IPS-18c (cell line): Measurements from ENCODE around the gene TUBGCP5.
"Not testable (repeated sequence)": the region's sequence is repeated elsewhere in the genome, so short reads cannot be mapped to it uniquely, and the experiment has no call there.

ENCODE experiments used
- H3K4me3 ChIP-seq: 2 replicates; pipeline ENCODE4 v1.7.0; 2013; ENCODE audit warnings: low read depth, mild to moderate bottlenecking, low read length, moderate library complexity; ENCODE audit not compliant: insufficient read depth
- H3K9me3 ChIP-seq: one replicate; pipeline ENCODE4 v1.6.1; 2013; ENCODE audit warnings: mild to moderate bottlenecking, low read length, moderate library complexity; ENCODE audit not compliant: control insufficient read depth, insufficient read depth

The TUBGCP5 gene

DNA sequence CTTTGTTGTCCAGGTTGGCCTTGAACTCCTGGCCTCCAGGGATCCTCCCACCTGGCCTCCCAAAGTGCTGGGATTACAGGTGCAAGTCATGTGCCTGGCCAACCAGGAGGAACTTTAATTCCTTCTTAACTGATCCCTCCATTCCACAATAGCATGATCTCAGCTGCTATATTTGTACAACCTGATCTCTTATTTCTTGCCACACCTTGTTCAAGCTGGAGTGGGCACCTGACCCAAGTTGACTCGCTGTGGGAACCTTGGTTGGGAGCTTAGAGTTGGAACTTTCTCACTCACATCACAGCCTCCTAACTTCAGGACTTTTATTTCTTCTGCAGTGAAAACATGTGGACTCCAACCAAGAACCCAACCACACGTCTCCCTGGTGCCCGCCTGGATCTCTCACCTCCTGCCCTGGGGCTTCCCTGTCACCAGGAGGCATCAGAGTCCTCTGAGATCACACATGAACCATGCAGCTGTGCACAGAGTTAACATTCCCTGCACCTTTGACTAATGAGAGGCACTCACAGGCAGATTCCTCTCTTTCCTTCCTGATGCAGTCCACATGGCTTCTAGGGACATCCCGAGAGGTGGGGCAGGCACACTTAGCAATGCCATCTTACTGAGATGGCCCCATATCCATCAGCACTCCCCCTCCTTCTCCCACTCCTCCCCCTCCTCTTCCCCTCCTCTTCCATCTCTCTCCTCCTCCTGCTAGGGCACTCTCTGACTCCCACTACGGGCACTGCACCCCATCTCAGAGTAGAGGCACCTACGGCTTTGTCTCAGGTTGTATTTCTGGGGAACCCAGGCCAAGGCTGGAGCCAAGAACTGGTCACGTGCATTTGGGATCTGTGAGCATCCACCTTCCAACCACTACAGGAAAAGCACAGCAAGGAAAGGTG lies 49.5 kb downstream of the TUBGCP5 start:
- Histone ChIP-seq H3K4me3 (no peak overlapping the region), H3K9me3 (peaks cover 2% of the 10 kb centered on the region)

DNA sequence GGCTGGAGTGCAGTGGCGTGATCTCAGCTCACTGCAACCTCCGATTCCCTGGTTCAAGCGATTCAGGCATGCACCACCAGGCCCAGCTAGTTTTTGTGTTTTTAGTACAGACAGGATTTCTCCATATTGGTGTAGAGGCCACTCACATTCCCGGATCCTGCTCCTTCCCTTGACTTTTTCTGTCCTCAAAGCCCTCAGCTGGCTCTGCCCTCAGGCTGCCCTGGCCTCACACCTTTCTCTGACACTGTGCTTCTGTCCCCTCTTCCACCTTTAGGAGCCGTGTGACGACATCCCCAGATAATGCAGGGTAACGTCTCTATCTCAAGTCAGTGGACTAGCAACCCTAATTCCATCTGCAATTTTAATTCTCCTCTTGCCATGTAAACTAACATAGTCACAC lies 50.6 kb downstream of the TUBGCP5 start:
- H3K4me3 ChIP-seq: no peak overlapping the region
- peaks cover 2% of the 10 kb centered on the region for H3K9me3 ChIP-seq

DNA sequence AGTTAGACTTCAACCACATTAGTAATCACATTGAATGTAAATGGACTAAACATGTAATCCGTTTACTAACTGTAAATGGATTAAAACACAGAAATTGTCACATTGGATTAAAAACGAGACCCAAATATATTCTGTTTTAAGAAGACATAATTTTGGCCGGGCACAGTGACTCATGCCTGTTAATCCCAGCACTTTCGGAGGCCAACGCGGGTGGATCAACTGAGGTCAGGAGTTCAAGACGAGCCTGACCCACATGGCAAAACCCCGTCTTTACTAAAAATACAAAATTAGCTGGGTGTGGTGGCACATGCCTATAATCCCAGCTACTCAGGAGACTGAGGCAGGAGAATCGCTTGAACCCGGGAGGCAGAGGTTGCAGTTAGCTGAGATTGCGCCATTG lies 57.4 kb downstream of the TUBGCP5 start:
- H3K4me3 ChIP-seq, H3K9me3 ChIP-seq: not testable (repeated sequence)

DNA sequence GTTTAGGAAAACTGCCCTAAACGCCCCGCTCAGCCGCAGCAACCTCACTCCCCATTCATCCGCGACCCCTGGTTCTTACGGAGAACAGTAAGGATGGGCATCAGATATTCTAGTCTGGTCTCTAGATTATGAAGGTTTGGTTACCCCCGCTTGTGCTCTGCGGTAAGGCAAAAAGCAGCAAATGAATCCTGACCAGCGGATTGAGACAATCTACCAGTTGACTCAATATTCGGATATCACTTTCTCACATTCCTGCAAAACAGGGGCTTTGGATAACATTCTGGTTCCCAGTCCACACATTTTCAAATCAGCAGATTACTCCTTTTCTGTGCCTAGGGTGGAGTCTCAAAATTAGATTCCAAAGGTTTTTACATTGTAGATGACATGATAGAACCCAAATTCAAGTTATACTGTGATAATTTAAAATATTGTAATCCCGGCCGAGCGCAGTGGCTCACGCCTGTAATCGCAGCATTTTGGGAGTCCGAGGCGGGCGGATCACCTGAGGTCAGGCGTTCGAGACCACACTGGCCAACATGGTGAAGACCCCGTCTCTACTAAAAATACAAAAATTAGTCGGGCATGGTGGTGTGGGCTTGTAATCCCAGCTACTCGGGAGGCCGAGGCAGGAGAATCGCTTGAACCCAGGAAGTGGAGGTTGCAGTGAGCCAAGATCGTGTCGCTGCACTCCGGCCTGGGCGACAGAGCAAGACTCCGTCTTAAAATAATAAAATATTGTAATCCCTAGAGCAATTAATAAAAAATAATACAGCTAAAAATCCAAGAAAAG lies 58.1 kb downstream of the TUBGCP5 start:
- no peaks in the 10 kb centered on the region for H3K9me3 ChIP-seq
- H3K4me3 ChIP-seq: peak overlapping the region; percentile 91

DNA sequence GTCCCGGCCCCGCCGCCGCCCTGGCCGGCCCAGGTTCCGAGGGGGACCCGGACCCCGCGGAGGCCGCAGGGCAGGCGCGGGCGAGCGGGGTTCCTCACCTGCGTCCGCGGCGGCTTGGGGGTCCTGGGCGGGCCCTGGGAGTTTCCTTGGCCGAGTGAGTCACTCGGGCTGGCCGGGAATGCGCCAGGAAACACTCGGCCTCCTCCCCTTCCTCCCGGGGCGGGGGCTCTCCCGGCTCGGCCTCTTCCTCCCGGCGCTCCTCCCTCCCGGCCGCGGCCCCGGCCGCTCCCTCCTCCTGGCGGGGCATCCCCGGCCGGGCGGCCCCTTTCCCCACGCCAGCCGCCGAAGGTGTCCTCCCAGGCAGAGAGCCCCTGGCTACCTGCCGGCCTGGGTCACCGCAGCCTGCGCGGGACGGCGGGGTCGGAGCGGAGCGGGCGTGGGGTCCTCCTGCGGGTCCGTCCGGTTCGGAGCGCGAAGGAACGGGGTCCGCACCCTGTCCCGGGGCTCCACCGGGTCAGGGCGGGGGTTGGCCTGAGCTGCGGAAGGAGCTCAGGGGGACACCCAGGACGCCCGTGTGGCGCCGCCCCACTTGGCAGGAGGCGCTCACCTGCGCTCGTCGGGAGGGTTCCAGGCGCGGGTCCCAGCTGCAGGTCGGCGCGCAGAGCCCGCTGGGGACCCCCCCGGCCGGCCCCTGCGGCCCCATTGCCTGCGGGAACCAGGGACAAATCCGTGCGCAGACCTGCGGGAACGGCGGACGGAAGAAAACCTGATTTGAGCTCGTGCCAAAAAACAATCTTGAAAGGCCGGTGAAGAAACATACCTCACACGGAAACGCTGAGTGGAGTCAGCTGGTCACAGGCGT lies 58.9 kb downstream of the TUBGCP5 start, which contains the start of gene CYFIP1:
TSS of gene CYFIP1 (minus strand) at position 180 of the 862 bp plus-strand sequence. CDS start 33,083 bp downstream, outside the sequence.
- Histone ChIP-seq H3K9me3 (no peaks in the 10 kb centered on the region), H3K4me3 (peak within 1 kb of the TSS; percentile 91)

DNA sequence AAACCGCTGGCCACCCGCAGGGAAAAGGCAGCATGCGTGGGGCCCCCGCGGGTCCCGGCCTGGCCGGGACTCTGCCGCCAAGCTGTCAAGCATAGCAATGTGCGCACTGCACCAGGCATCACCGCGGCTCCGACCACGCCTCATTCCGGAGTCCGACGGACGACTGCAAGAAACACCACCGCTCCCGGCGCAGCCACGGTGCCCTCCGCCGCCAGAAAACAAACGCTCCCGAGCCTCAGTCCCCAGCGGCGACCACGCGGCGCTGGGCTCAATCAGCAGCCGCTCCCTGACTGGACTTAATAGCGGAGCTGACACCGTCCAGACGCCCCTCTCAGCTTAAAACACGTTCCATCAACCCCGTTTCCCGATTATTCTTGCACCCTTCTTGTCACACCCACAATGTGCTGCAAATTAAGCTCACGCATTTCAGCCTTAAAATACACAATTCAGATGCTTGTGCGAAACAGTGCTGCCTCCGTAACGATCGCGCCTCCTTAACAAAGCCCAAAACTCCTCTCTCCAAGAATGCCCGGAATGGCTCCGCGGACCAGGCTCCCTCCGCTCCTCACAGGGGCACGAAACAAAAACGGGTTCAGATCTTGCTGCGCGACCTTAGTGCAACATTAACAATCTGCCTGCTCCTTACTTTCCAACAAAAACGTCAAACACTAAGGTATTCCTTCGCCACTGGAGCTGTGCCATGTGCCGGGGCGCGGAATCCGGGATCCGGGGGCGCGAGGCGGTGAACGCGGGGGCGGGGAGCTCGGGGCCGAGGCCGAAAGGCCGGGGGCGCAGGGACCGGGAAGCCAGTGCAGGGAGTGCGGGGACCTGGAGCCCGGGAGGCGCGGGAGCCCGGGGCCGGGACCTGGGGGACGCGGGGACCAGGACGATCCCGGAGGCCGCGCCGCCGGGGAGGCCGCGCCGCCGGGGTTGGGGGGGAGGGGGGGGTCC lies 59.9 kb downstream of the TUBGCP5 start:
- Histone ChIP-seq H3K9me3 (no peaks in the 10 kb centered on the region), H3K4me3 (peak overlapping the region; percentile 91)

DNA sequence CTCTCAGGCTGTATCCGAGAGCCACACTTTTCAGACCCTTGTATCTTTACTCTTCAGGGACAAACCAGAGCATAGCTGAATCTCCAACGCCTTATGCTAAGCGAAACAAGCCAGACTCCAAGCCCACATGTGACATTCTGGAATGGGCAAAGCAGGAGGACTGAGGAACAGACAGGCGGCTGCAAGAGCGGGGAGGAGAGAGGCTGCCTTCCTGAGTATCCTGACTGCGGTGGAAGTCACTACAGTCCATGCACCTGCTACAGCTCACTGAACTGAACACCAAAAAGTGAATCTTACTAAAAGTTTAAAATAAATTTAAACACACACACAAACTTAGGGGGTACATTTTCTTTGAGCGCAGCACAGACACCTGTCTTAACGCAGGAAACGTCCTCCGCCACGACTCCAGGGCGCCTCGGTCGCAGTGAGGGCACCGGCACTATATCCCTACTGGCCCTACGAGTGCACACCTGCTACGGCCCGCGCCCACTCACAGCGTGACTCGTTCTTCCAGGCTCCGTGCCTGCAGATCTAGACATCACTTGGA lies 60.6 kb downstream of the TUBGCP5 start:
- peak overlapping the region; percentile 91 for H3K4me3 ChIP-seq
- H3K9me3 ChIP-seq: no peaks in the 10 kb centered on the region

DNA sequence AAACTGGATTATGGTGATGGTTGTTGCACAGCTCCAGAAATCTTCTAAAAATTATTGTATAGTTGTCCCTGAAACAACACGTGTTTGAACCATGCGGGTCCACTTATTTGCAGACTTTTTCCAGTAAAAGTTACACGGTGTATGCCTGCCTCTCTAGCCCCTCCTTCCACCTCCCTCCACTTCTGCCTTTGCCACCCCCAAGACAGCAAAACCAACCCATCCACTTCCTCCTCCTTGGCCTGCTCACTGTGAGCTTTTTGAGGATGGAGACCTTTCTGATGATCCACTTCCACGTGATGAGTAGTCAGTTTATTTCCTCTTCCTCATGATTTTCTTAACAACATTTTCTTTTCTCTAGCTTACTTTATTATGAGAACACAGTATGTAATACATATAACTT lies 64.6 kb downstream of the TUBGCP5 start:
- Histone ChIP-seq H3K9me3 (no peaks in the 10 kb centered on the region), H3K4me3 (no peak overlapping the region)

DNA sequence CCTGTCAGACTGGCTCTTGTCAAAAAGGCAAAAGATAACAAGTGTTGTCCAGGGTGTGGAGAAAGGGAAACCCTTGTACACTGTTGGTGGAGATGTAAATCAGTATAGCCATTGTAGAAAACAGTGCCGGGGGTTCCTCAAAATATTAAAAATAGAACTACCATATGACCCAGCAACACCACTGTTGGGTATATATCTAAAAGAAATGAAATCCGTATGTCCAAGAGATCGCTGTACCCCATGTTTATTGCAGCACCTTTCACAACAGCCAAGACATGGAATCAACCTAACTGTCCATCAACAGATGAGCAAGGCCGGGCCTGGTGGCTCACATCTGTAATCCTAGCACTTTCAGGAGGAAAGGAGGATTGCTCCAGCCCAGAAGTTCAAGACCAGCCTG lies 65.4 kb downstream of the TUBGCP5 start:
- Histone ChIP-seq H3K9me3 (no peaks in the 10 kb centered on the region), H3K4me3 (no peak overlapping the region)

DNA sequence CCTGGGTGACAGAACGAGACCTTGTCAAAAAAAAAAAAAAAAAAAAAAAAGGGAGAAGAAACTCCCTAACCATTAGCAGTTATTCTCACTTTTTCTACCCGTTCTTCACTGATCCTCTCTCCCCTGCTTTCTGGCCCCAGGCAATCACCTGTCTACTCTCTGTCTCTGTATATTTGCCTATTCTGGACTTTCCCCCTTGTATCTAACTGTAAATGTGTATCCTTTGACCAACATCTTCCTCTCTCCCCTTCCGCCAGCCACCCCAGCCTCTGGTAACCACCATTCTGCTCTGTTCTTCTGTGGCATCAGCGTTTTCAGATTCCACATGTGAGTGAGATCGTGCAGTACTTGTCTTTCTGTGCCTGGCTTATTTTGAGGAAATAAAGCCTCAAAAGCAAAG lies 66.1 kb downstream of the TUBGCP5 start:
- Histone ChIP-seq H3K4me3 (no peak overlapping the region), H3K9me3 (no peaks in the 10 kb centered on the region)

DNA sequence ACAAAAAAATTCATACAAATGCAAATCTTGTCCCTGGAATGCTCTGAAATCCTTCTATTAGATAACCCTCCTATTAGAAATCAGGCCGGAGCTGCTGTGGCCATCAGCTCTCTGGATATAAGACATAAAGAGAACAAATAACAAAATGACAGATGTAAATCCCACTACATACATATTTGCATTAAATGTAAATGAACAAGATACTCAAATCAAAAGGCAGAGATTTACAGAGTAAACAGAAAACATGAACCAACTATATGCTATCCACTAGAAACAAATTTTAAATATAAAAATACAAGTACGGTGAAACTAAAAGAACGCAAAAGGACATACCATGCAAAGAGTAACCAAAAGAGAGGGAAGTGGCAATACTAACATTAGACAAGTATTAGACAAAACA lies 69.9 kb downstream of the TUBGCP5 start:
- H3K9me3 ChIP-seq: no peaks in the 10 kb centered on the region
- H3K4me3 ChIP-seq: no peak overlapping the region

DNA sequence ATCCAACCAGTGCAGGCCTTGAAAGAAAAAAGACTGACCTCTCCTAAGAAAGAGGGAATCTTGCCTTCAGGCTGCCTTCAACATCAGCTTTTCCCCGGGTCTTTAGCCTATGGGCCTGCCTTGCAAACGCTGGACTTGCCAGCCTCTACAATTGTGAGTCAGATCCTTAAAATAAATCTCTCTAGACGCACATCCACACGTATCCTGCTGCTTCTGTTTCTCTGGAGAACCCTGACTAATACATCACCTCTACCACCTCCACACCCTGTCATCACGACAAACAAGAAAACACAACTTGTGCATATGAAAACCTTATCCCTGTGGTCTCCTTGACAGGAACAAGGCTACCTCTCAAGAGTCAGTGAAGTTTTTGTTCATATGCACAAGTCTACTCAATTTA lies 71.0 kb downstream of the TUBGCP5 start:
- Histone ChIP-seq H3K4me3 (no peak overlapping the region), H3K9me3 (no peaks in the 10 kb centered on the region)

DNA sequence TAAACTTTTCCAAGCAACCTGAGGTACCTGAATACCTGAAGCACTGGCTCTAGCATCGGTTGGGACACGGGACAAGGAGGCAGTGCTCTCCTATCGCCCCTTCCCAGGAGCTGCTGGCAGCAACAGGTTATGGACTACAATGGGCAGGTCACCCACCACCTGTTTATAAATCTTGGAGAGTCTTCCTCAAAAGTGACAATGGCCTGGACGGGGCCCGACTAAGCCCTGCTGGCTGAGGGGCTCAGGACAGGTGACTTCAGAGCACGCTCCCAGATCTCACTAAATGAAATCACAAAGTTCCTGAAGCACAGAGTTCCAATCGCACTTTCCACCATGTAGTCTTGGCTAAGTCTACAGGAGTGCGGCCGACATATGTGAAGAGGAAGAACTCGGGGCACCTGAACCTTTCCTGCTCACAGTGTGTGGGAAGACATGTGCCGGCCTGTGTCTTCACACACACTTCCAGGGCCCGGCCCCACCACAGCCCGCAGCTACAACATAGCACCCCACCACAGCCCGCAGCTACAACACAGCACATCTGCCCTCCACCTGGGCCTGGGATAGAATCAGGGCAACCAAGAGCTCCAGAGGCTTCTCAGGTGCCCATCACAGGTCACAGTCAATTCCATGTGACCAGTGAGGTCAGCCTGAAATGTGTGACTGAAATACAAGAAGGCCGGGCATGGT lies 72.1 kb downstream of the TUBGCP5 start:
- Histone ChIP-seq H3K4me3 (no peak overlapping the region), H3K9me3 (no peaks in the 10 kb centered on the region)

DNA sequence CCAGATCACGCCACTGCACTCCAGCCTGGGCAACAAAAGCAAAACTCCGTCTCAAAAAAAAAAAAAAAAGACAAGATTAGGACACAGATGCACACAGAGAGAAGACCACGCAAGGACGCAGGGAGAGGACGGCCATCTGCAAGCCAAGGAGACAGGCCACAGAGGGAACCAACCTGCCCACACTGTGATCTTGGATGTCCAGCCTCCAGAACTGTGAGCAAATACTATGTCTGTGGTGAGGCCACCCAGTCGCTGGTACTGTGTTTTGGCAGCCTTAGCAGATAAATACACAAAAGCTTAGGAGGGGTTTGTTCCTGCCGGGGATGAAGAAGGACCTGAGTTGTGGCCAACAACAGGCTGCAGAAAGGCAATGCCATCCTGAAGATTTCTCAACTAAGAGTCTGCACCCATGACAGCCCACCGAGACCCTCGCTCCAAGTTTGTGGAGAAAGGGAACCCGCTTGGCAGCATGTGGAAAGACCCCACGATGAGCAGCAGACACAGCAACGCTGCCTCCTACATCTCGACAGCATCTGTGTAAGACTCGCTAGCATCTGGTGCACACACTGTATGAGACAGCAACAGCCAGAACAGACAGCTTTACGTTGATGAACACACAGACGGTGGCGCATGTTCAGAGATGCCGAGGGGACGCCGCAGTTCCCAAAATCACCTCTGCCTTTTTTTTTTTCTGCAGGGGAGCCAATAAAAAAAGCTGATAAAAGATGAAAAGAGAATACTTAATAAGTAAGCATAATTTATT lies 72.9 kb downstream of the TUBGCP5 start:
- no peak overlapping the region for H3K4me3 ChIP-seq

DNA sequence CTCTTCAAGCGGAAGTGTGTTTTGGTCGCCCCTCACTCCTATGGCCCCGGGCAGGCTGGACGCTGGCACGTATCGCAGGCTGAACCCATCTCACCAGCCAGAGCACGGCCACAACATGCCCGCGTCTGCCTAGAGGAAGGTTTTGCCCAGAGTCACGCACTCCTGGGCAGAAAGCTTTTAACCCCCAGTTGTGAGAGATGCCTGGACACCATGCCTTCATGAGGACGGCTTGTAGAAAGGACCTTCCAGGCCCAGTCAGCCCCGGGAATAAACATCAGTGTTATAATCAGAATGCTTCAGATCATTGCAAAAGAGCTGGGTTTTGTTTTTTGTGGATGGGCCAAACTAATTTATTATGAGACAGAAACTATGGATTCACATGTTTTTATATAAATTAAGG lies 75.7 kb downstream of the TUBGCP5 start:
- Histone ChIP-seq H3K4me3 (no peak overlapping the region), H3K9me3 (no peaks in the 10 kb centered on the region)

More for the DNA sequence above, 72.9 kb downstream of the TUBGCP5 start:
- H3K9me3 ChIP-seq: no peaks in the 10 kb centered on the region
